Liver (tissue), 3 donors: Measurements from ENCODE around the gene ATP6V0E1.

ENCODE experiments used
- CTCF ChIP-seq: fragments of 150-350 bp; IDR thresholded peaks from 2 replicates; pipeline ENCODE4 v1.5.1; 2017; ENCODE audit warnings: improper control_type of control experiment, low read depth, low read length; ENCODE audit not compliant: missing input control
- RAD21 ChIP-seq, 2 donors: IDR thresholded peaks; 2 replicates each; pipeline ENCODE4 v1.6.1; 2016; ENCODE audit warnings: antibody characterized with exemption in 2 of 2, mild to moderate bottlenecking in 2 of 2
- donor health status: healthy.
- donor health status: healthy.

GRCh38 chr5:172940268-172941066, 43.1 kb upstream of the ATP6V0E1 start:
- TF ChIP-seq CTCF (no peak), RAD21 (IDR thresholded peaks at IDR 0.05) (no peak)
